Fibroblast of skin of left quadriceps (primary cell): ENCODE data around the gene SEL1L3.

Experiments used
- DNase-seq, 2 experiments: peaks; one replicate each; pipeline ENCODE4 v3.0.0-alpha.2; 2013; ENCODE audit warnings: low read depth in 2 of 2

The SEL1L3 gene

GRCh38 chr4:25856756-25857155 lies 6.0 kb downstream of the SEL1L3 start:
- no peak for DNase-seq

GRCh38 chr4:25852103-25852502 lies 10.7 kb downstream of the SEL1L3 start:
- DNase-seq = no peak

- DNase-seq = peak; percentile 40 to 42
Measured at GRCh38 chr4:25847329-25847728, 15.5 kb downstream of the SEL1L3 start.

- DNase-seq = no peak
Measured at GRCh38 chr4:25845841-25846653, 16.7 kb downstream of the SEL1L3 start.

GRCh38 chr4:25844961-25845712 lies 17.7 kb downstream of the SEL1L3 start:
- DNase-seq = no peak

GRCh38 chr4:25843340-25844097 lies 19.3 kb downstream of the SEL1L3 start:
- DNase-seq = no peak

- no peak for DNase-seq
Measured at GRCh38 chr4:25842229-25842845, 20.5 kb downstream of the SEL1L3 start.

GRCh38 chr4:25839687-25840086 lies 23.1 kb downstream of the SEL1L3 start:
- DNase-seq = no peak

GRCh38 chr4:25839233-25839632 lies 23.6 kb downstream of the SEL1L3 start:
- no peak for DNase-seq

- DNase-seq = no peak
Measured at GRCh38 chr4:25838526-25838925, 24.3 kb downstream of the SEL1L3 start.

GRCh38 chr4:25837107-25837506 lies 25.7 kb downstream of the SEL1L3 start:
- no peak for DNase-seq

GRCh38 chr4:25835384-25835783 lies 27.4 kb downstream of the SEL1L3 start:
- DNase-seq = no peak

GRCh38 chr4:25834411-25835107 lies 28.2 kb downstream of the SEL1L3 start:
- no peak for DNase-seq

GRCh38 chr4:25830548-25830947 lies 32.2 kb downstream of the SEL1L3 start:
- DNase-seq = no peak

GRCh38 chr4:25827897-25828296 lies 34.9 kb downstream of the SEL1L3 start:
- no peak for DNase-seq

- DNase-seq = no peak
Measured at GRCh38 chr4:25827373-25827772, 35.4 kb downstream of the SEL1L3 start.

- DNase-seq = no peak
Measured at GRCh38 chr4:25826074-25826752, 36.6 kb downstream of the SEL1L3 start.

GRCh38 chr4:25823632-25824031 lies 39.2 kb downstream of the SEL1L3 start:
- no peak for DNase-seq

GRCh38 chr4:25821899-25822298 lies 40.9 kb downstream of the SEL1L3 start:
- no peak for DNase-seq

- no peak for DNase-seq
Measured at GRCh38 chr4:25821267-25821666, 41.5 kb downstream of the SEL1L3 start.

GRCh38 chr4:25818876-25819275 lies 43.9 kb downstream of the SEL1L3 start:
- no peak for DNase-seq
